Measurements from ENCODE around the gene PPP1R7. TPM values are rescaled to one million over a fixed set of nuclear protein-coding genes. Genes with fewer than 3 reads are reported as not detected.

The PPP1R7 gene
- total RNA-seq, 1 donor from 2014 or later, result 118 TPM

- H3K4me3 Mint-ChIP-seq, result no peak overlapping the region
- peaks cover 7% of the 10 kb centered on the region for H3K4me1 Mint-ChIP-seq (ENCODE audit: low read depth)
- H3K27me3 Mint-ChIP-seq (ENCODE audit: insufficient read depth), result no peaks in the 10 kb centered on the region
- intact Hi-C loops (cut with micrococcal nuclease), result no loop called here
- no peak for DNase-seq (ENCODE audit: low spot score)
- no peaks in the 10 kb centered on the region for H3K9me3 Mint-ChIP-seq
- peak overlapping the region; percentile 75 for H3K27ac Mint-ChIP-seq
- H3K36me3 Mint-ChIP-seq (ENCODE audit: low read depth), result peaks cover 44% of the 10 kb centered on the region
Observed at GRCh38 chr2:241137276-241138190, 12.7 kb upstream of the PPP1R7 start.

DNA sequence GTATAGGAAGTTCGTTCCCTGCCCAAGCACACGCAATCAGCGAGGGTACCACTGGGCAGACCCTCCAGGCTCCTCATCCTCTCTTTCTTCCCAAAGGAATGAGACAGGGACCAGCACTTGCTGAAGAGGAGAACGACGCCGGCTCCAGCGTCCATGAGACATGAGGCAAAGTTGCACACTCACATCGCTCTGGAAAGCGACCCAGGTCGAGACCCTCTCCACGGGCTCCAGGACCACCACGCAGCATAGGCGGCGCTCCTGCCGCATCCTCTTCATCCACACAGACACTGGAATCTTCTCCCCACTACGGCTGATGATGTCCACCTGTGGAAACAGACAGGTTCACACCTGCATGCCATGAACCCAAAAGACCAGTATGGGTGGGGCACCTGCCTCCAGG is 11.8 kb upstream of the PPP1R7 start:
- Mint-ChIP-seq H3K4me3 (no peak overlapping the region), H3K4me1 (ENCODE audit: low read depth) (no peaks in the 10 kb centered on the region), H3K36me3 (ENCODE audit: low read depth) (peaks cover 37% of the 10 kb centered on the region), H3K9me3 (no peaks in the 10 kb centered on the region), H3K27me3 (ENCODE audit: insufficient read depth) (no peaks in the 10 kb centered on the region), H3K27ac (no peak overlapping the region)
- DNase-seq (ENCODE audit: low spot score), result no peak
- intact Hi-C loops (cut with micrococcal nuclease), result no loop called here

DNA sequence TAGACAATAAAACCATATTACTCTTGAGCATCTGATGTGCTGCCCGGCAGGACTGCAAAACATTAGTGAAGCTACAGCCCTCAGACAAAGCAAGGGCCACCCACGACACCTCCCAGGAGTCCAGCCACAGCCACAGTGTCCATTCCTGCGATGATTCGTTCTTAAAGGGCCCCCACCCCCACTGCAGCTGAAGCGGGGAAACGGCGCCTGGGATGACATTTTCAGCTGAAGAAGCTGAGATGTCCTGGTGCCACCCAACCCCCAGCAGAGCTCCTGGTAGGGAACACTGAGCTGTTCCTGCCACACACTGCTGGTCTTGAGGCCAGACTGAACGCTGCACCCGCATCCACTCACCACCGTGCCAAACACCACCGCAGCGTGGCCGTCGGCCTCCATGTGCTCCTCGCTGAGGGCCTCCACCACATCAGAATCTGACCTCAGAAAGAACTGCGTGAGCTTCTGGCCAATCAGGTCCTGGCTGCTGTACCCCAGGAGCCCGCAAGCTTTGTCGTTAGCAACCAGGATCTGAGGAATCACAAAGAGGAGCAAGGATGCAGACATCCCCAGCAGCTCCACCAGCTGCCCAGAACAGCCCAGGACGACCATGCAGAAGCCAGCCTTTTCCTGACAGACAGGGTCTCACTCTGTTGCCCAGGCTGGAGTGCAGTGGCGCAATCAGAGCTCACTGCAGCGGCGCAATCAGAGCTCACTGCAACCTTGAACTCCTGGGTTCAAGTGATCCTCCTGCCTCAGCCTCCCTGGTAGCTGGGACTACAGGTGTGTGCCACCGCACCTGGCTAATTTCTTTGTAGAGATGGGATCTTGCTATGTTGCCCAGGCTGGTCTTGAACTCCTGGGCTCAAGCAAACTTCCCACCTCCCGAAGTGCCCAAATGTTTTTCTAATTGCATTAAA is 10.5 kb upstream of the PPP1R7 start:
- DNase-seq (ENCODE audit: low spot score), result no peak
- no peak overlapping the region for H3K27ac Mint-ChIP-seq
- peaks cover 37% of the 10 kb centered on the region for H3K36me3 Mint-ChIP-seq (ENCODE audit: low read depth)
- no peak overlapping the region for H3K4me3 Mint-ChIP-seq
- intact Hi-C loops (cut with micrococcal nuclease), result no loop called here
- no peaks in the 10 kb centered on the region for H3K27me3 Mint-ChIP-seq (ENCODE audit: insufficient read depth)
- no peaks in the 10 kb centered on the region for H3K9me3 Mint-ChIP-seq
- no peaks in the 10 kb centered on the region for H3K4me1 Mint-ChIP-seq (ENCODE audit: low read depth)

DNA sequence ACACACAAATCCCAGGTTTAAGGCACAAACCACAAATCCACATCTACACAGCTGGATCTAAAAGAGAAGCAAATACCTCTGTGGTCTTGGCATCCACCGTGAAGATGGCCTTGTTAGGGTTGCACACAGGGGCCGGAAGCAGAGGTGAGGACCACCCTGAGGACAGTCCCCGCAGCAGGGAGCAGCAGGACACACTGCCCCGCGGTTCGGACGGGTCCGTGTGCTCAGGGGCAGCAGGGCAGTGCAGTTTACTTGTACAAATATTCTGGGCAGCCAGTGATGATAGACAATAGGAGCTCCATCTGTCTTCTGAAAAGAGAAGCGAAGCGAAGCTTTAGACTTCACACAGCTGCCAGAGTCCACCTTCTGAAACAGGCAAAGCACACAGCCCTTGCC is 9.8 kb upstream of the PPP1R7 start:
- H3K4me1 Mint-ChIP-seq (ENCODE audit: low read depth), result no peaks in the 10 kb centered on the region
- no peaks in the 10 kb centered on the region for H3K27me3 Mint-ChIP-seq (ENCODE audit: insufficient read depth)
- H3K27ac Mint-ChIP-seq, result no peak overlapping the region
- intact Hi-C loops (cut with micrococcal nuclease), result no loop called here
- H3K4me3 Mint-ChIP-seq, result no peak overlapping the region
- H3K36me3 Mint-ChIP-seq (ENCODE audit: low read depth), result peaks cover 39% of the 10 kb centered on the region
- no peaks in the 10 kb centered on the region for H3K9me3 Mint-ChIP-seq
- no peak for DNase-seq (ENCODE audit: low spot score)

- Mint-ChIP-seq H3K27ac (no peak overlapping the region), H3K36me3 (ENCODE audit: low read depth) (peaks cover 33% of the 10 kb centered on the region), H3K4me3 (no peak overlapping the region), H3K4me1 (ENCODE audit: low read depth) (peaks cover 7% of the 10 kb centered on the region), H3K27me3 (ENCODE audit: insufficient read depth) (no peaks in the 10 kb centered on the region), H3K9me3 (no peaks in the 10 kb centered on the region)
- DNase-seq (ENCODE audit: low spot score), result no peak
- intact Hi-C loops (cut with micrococcal nuclease), result no loop called here
Observed at GRCh38 chr2:241141214-241141770, 9.0 kb upstream of the PPP1R7 start.

DNA sequence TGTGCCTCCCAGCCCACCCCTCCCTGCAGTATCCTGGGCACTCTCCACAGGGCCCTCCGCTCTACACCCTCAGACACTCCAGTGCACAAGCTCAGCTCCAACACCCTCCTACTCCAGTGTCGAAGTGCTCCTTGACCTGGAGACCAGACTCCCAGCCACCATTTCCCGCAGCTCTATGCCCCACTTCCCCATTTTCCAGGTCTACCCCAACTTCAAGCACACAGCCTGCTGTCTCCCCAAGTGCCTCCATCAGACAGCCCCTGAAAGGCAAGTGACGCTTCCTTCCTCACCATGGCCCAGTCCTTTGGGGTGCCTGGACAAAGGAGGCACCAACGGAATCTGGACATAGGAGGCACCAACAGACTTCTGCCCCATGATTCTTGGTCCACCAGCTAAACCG is 8.2 kb upstream of the PPP1R7 start:
- peaks cover 30% of the 10 kb centered on the region for H3K36me3 Mint-ChIP-seq (ENCODE audit: low read depth)
- H3K4me3 Mint-ChIP-seq, result no peak overlapping the region
- no peak for DNase-seq (ENCODE audit: low spot score)
- intact Hi-C loops (cut with micrococcal nuclease), result no loop called here
- no peaks in the 10 kb centered on the region for H3K9me3 Mint-ChIP-seq
- peaks cover 13% of the 10 kb centered on the region for H3K4me1 Mint-ChIP-seq (ENCODE audit: low read depth)
- H3K27me3 Mint-ChIP-seq (ENCODE audit: insufficient read depth), result no peaks in the 10 kb centered on the region
- H3K27ac Mint-ChIP-seq, result peak overlapping the region; percentile 42

DNA sequence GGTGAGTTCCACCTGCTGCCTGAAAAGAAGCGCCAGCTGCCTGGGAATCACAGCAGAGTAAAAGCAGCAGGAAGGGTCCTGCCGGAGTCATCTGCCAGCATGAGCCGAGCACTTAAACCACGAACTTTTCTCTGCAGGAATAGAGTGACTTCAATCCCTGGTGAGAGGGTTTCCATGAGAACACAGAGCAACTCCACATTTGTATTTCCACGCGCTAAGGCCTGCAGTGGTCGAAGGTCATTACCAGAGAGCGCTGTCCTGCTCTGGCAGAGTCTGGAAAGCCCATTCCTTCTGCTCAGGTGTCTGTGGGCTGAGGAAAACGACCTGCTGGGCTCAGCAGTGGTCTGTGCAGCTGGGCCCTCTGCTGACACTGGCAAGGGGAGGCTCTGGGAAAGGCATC is 7.7 kb upstream of the PPP1R7 start:
- H3K27ac Mint-ChIP-seq, result no peak overlapping the region
- intact Hi-C loops (cut with micrococcal nuclease), result no loop called here
- peaks cover 13% of the 10 kb centered on the region for H3K4me1 Mint-ChIP-seq (ENCODE audit: low read depth)

GRCh38 chr2:241146286-241146685 is 4.0 kb upstream of the PPP1R7 start:
- intact Hi-C loops (cut with micrococcal nuclease), result no loop called here
- no peaks in the 10 kb centered on the region for H3K9me3 Mint-ChIP-seq
- H3K4me3 Mint-ChIP-seq, result no peak overlapping the region
- no peak overlapping the region for H3K27ac Mint-ChIP-seq
- H3K4me1 Mint-ChIP-seq (ENCODE audit: low read depth), result peaks cover 35% of the 10 kb centered on the region
- no peaks in the 10 kb centered on the region for H3K27me3 Mint-ChIP-seq (ENCODE audit: insufficient read depth)
- peaks cover 25% of the 10 kb centered on the region for H3K36me3 Mint-ChIP-seq (ENCODE audit: low read depth)
- DNase-seq (ENCODE audit: low spot score), result no peak

More for the DNA sequence above, 7.7 kb upstream of the PPP1R7 start:
- DNase-seq (ENCODE audit: low spot score), result no peak
- H3K9me3 Mint-ChIP-seq, result no peaks in the 10 kb centered on the region
- no peaks in the 10 kb centered on the region for H3K27me3 Mint-ChIP-seq (ENCODE audit: insufficient read depth)
- no peak overlapping the region for H3K4me3 Mint-ChIP-seq
- H3K36me3 Mint-ChIP-seq (ENCODE audit: low read depth), result peaks cover 30% of the 10 kb centered on the region

GRCh38 chr2:241147336-241147735 is 2.9 kb upstream of the PPP1R7 start:
- intact Hi-C loops (cut with micrococcal nuclease), result no loop called here
- Mint-ChIP-seq H3K9me3 (no peaks in the 10 kb centered on the region), H3K4me1 (ENCODE audit: low read depth) (peaks cover 45% of the 10 kb centered on the region), H3K27me3 (ENCODE audit: insufficient read depth) (no peaks in the 10 kb centered on the region), H3K36me3 (ENCODE audit: low read depth) (peaks cover 19% of the 10 kb centered on the region), H3K4me3 (no peak overlapping the region), H3K27ac (no peak overlapping the region)
- no peak for DNase-seq (ENCODE audit: low spot score)

GRCh38 chr2:241148239-241148638 is 2.0 kb upstream of the PPP1R7 start:
- peak overlapping the region; percentile 95 for H3K4me3 Mint-ChIP-seq
- intact Hi-C loops (cut with micrococcal nuclease), result no loop called here
- H3K4me1 Mint-ChIP-seq (ENCODE audit: low read depth), result peaks cover 51% of the 10 kb centered on the region
- no peaks in the 10 kb centered on the region for H3K9me3 Mint-ChIP-seq
- no peaks in the 10 kb centered on the region for H3K27me3 Mint-ChIP-seq (ENCODE audit: insufficient read depth)
- peak overlapping the region; percentile 90 for H3K27ac Mint-ChIP-seq
- peaks cover 19% of the 10 kb centered on the region for H3K36me3 Mint-ChIP-seq (ENCODE audit: low read depth)
- DNase-seq (ENCODE audit: low spot score), result no peak

DNA sequence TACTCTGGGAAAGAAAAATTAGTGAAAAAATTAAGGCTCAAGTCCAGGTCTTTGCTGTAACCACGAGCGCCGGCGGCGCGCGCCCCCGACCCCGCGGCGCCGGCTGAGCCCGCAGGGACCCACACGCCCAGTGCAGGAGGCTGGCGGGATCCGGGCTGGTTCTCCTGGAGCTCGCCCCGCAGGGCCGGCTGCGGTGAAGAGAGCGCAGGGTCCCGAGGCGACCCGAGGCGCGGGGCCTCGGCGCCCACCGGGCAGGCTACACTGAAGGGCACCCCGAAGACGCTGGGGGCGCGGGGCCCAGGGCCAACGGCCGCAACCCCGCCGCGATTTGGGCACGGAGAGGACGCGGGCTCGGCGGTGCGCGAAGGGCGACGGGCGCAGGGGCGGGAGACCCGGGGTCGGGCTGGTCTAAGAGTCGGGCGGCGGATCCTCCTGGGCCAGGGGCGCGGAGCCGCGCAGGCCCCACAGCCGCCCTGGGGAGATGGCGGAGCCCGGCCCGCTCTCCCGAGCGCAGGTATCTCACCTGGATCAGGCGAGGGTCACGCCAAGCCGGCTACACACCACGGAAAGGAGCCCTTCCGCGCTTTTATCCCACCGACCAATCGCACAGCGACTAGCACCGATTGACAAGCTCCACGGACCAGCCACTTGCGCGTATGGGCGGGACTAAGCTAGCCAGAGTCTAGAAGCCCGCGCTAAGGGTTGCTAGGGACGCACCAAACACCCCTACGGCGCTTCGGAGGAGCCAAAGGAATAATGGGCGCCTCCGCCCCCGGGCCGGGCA is 1.2 kb upstream of the PPP1R7 start, which contains the start of gene PASK:
Gene PASK (minus strand): TSS at position 582 of the 784 bp plus-strand sequence. CDS start 6,440 bp downstream, outside the sequence.
- Mint-ChIP-seq H3K27me3 (ENCODE audit: insufficient read depth) (no peaks in the 10 kb centered on the region), H3K36me3 (ENCODE audit: low read depth) (peaks cover 21% of the 10 kb centered on the region), H3K4me1 (ENCODE audit: low read depth) (peaks cover 56% of the 10 kb centered on the region), H3K27ac (peak within 1 kb of the TSS; percentile 95), H3K9me3 (no peaks in the 10 kb centered on the region), H3K4me3 (peak within 1 kb of the TSS; percentile 95)
- DNase-seq (ENCODE audit: low spot score), result peak; percentile 92
- intact Hi-C loops (cut with micrococcal nuclease), result loop anchor here (1.0 kb wide), 4 partner anchors 22 to 537 kb away; partner anchors contain the start of genes DTYMK and MTERF4

DNA sequence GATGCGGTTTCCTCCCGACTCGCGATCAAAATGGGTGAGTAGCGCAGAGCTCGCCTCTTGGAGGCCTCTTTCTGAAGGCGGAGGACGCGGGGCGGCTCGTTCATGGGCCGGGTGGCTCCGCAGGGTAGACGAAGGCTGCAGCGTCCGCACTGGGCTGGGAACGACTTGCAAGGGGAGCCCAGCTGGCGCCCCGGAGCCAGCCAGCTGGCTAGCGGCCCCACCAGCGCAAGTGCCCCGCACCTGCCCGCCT is 667 bp upstream of the PPP1R7 start:
- intact Hi-C loops (cut with micrococcal nuclease), result loop anchor here (1.0 kb wide), 4 partner anchors 22 to 537 kb away; partner anchors contain the start of genes DTYMK and MTERF4

More for the DNA sequence above, 667 bp upstream of the PPP1R7 start:
- Mint-ChIP-seq H3K27me3 (ENCODE audit: insufficient read depth) (no peaks in the 10 kb centered on the region), H3K9me3 (no peaks in the 10 kb centered on the region), H3K36me3 (ENCODE audit: low read depth) (peaks cover 21% of the 10 kb centered on the region), H3K4me3 (peak overlapping the region; percentile 95), H3K27ac (peak overlapping the region; percentile 88), H3K4me1 (ENCODE audit: low read depth) (peaks cover 57% of the 10 kb centered on the region)
- DNase-seq (ENCODE audit: low spot score), result no peak

Measured in activated T-helper 1 cell treated with anti-CD3 and anti-CD28 coated beads, Interleukin-12 subunit alpha, Interleukin-12 subunit beta, Interleukin-2, Interleukin-4 antibody, amounts not matched to agents 30 ng/mL and 10 ng/mL and 1 ng/mL, durations not matched to agents 14 hours and 24 hours and 36 hours (primary cell).